ENCODE results near the gene B4GALT3.
A peak's percentile ranks its signal among the peaks of the same experiment; 100 is the strongest.

The B4GALT3 gene

GRCh38 chr1:161185732-161186311 lies 8.5 kb upstream of the B4GALT3 start:
- peak overlapping the region; percentile 79 for H3K4me3 Mint-ChIP-seq
- peak overlapping the region; percentile 98 for H3K27ac Mint-ChIP-seq
- DNase-seq (ENCODE audit: low spot score) = no peak
- H3K9me3 Mint-ChIP-seq = no peaks in the 10 kb centered on the region
- H3K36me3 Mint-ChIP-seq (ENCODE audit: low read depth) = peaks cover 8% of the 10 kb centered on the region
- peaks cover 55% of the 10 kb centered on the region for H3K4me1 Mint-ChIP-seq (ENCODE audit: low read depth)
- H3K27me3 Mint-ChIP-seq (ENCODE audit: low read depth) = no peaks in the 10 kb centered on the region

- H3K9me3 Mint-ChIP-seq = no peaks in the 10 kb centered on the region
- H3K27ac Mint-ChIP-seq = peak overlapping the region; percentile 98
- H3K4me1 Mint-ChIP-seq (ENCODE audit: low read depth) = peaks cover 61% of the 10 kb centered on the region
- H3K27me3 Mint-ChIP-seq (ENCODE audit: low read depth) = no peaks in the 10 kb centered on the region
- peak overlapping the region; percentile 79 for H3K4me3 Mint-ChIP-seq
- H3K36me3 Mint-ChIP-seq (ENCODE audit: low read depth) = peaks cover 8% of the 10 kb centered on the region
- peak; percentile 73 for DNase-seq (ENCODE audit: low spot score)
Observed at GRCh38 chr1:161185282-161185682, 8.0 kb upstream of the B4GALT3 start.

GRCh38 chr1:161182214-161182613 lies 4.9 kb upstream of the B4GALT3 start:
- Mint-ChIP-seq H3K4me3 (peak overlapping the region; percentile 67), H3K27ac (peak overlapping the region; percentile 97), H3K4me1 (ENCODE audit: low read depth) (peaks cover 64% of the 10 kb centered on the region), H3K9me3 (no peaks in the 10 kb centered on the region), H3K36me3 (ENCODE audit: low read depth) (peaks cover 9% of the 10 kb centered on the region), H3K27me3 (ENCODE audit: low read depth) (no peaks in the 10 kb centered on the region)
- DNase-seq (ENCODE audit: low spot score) = peak; percentile 73

- H3K9me3 Mint-ChIP-seq = no peaks in the 10 kb centered on the region
- DNase-seq (ENCODE audit: low spot score) = no peak
- H3K27ac Mint-ChIP-seq = peak overlapping the region; percentile 64
- no peaks in the 10 kb centered on the region for H3K27me3 Mint-ChIP-seq (ENCODE audit: low read depth)
- peaks cover 19% of the 10 kb centered on the region for H3K36me3 Mint-ChIP-seq (ENCODE audit: low read depth)
- peaks cover 62% of the 10 kb centered on the region for H3K4me1 Mint-ChIP-seq (ENCODE audit: low read depth)
- peak overlapping the region; percentile 2 for H3K4me3 Mint-ChIP-seq
Observed at GRCh38 chr1:161180639-161181038, 3.3 kb upstream of the B4GALT3 start.

- Mint-ChIP-seq H3K36me3 (ENCODE audit: low read depth) (peaks cover 28% of the 10 kb centered on the region), H3K9me3 (no peaks in the 10 kb centered on the region), H3K27me3 (ENCODE audit: low read depth) (no peaks in the 10 kb centered on the region), H3K4me3 (no peak overlapping the region), H3K4me1 (ENCODE audit: low read depth) (peaks cover 60% of the 10 kb centered on the region), H3K27ac (no peak overlapping the region)
- DNase-seq (ENCODE audit: low spot score) = no peak
Observed at GRCh38 chr1:161179698-161180097, 2.4 kb upstream of the B4GALT3 start.

- Mint-ChIP-seq H3K9me3 (no peaks in the 10 kb centered on the region), H3K4me3 (peak overlapping the region; percentile 100), H3K36me3 (ENCODE audit: low read depth) (peaks cover 40% of the 10 kb centered on the region), H3K4me1 (ENCODE audit: low read depth) (peaks cover 49% of the 10 kb centered on the region), H3K27ac (peak overlapping the region; percentile 100), H3K27me3 (ENCODE audit: low read depth) (no peaks in the 10 kb centered on the region)
- no peak for DNase-seq (ENCODE audit: low spot score)
Observed at GRCh38 chr1:161177936-161178244, 583 bp upstream of the B4GALT3 start.

GRCh38 chr1:161176468-161177111 lies 717 bp downstream of the B4GALT3 start:
- Mint-ChIP-seq H3K4me1 (ENCODE audit: low read depth) (peaks cover 41% of the 10 kb centered on the region), H3K36me3 (ENCODE audit: low read depth) (peaks cover 43% of the 10 kb centered on the region), H3K4me3 (peak overlapping the region; percentile 100), H3K9me3 (no peaks in the 10 kb centered on the region), H3K27me3 (ENCODE audit: low read depth) (no peaks in the 10 kb centered on the region), H3K27ac (peak overlapping the region; percentile 100)
- DNase-seq (ENCODE audit: low spot score) = no peak

GRCh38 chr1:161175771-161176453 lies 1.4 kb downstream of the B4GALT3 start:
- DNase-seq (ENCODE audit: low spot score) = no peak
- Mint-ChIP-seq H3K4me1 (ENCODE audit: low read depth) (peaks cover 38% of the 10 kb centered on the region), H3K36me3 (ENCODE audit: low read depth) (peaks cover 48% of the 10 kb centered on the region), H3K9me3 (no peaks in the 10 kb centered on the region), H3K27me3 (ENCODE audit: low read depth) (no peaks in the 10 kb centered on the region), H3K4me3 (peak overlapping the region; percentile 100), H3K27ac (peak overlapping the region; percentile 100)

GRCh38 chr1:161174911-161175310 lies 2.4 kb downstream of the B4GALT3 start:
- no peaks in the 10 kb centered on the region for H3K27me3 Mint-ChIP-seq (ENCODE audit: low read depth)
- H3K9me3 Mint-ChIP-seq = no peaks in the 10 kb centered on the region
- peak overlapping the region; percentile 100 for H3K27ac Mint-ChIP-seq
- DNase-seq (ENCODE audit: low spot score) = no peak
- H3K4me3 Mint-ChIP-seq = peak overlapping the region; percentile 32
- peaks cover 29% of the 10 kb centered on the region for H3K4me1 Mint-ChIP-seq (ENCODE audit: low read depth)
- peaks cover 54% of the 10 kb centered on the region for H3K36me3 Mint-ChIP-seq (ENCODE audit: low read depth)

- Mint-ChIP-seq H3K27me3 (ENCODE audit: low read depth) (no peaks in the 10 kb centered on the region), H3K4me3 (no peak overlapping the region), H3K9me3 (no peaks in the 10 kb centered on the region), H3K27ac (peak overlapping the region; percentile 13), H3K36me3 (ENCODE audit: low read depth) (peaks cover 58% of the 10 kb centered on the region), H3K4me1 (ENCODE audit: low read depth) (peaks cover 28% of the 10 kb centered on the region)
- DNase-seq (ENCODE audit: low spot score) = no peak
Observed at GRCh38 chr1:161173711-161174110, 3.6 kb downstream of the B4GALT3 start.

GRCh38 chr1:161172776-161173376 lies 4.4 kb downstream of the B4GALT3 start:
- H3K4me1 Mint-ChIP-seq (ENCODE audit: low read depth) = peaks cover 27% of the 10 kb centered on the region

GRCh38 chr1:161172349-161172748 lies 5.0 kb downstream of the B4GALT3 start:
- Mint-ChIP-seq H3K36me3 (ENCODE audit: low read depth) (peaks cover 62% of the 10 kb centered on the region), H3K27me3 (ENCODE audit: low read depth) (no peaks in the 10 kb centered on the region), H3K27ac (no peak overlapping the region), H3K4me3 (no peak overlapping the region), H3K9me3 (no peaks in the 10 kb centered on the region), H3K4me1 (ENCODE audit: low read depth) (peaks cover 22% of the 10 kb centered on the region)
- DNase-seq (ENCODE audit: low spot score) = no peak

More at GRCh38 chr1:161172776-161173376, 4.4 kb downstream of the B4GALT3 start:
- no peak for DNase-seq (ENCODE audit: low spot score)
- H3K9me3 Mint-ChIP-seq = no peaks in the 10 kb centered on the region
- H3K4me3 Mint-ChIP-seq = no peak overlapping the region
- H3K27ac Mint-ChIP-seq = no peak overlapping the region
- H3K27me3 Mint-ChIP-seq (ENCODE audit: low read depth) = no peaks in the 10 kb centered on the region
- H3K36me3 Mint-ChIP-seq (ENCODE audit: low read depth) = peaks cover 62% of the 10 kb centered on the region

GRCh38 chr1:161171696-161172095 lies 5.6 kb downstream of the B4GALT3 start:
- DNase-seq (ENCODE audit: low spot score) = no peak
- Mint-ChIP-seq H3K9me3 (no peaks in the 10 kb centered on the region), H3K4me1 (ENCODE audit: low read depth) (peaks cover 27% of the 10 kb centered on the region), H3K36me3 (ENCODE audit: low read depth) (peaks cover 59% of the 10 kb centered on the region), H3K27me3 (ENCODE audit: low read depth) (no peaks in the 10 kb centered on the region), H3K27ac (no peak overlapping the region), H3K4me3 (no peak overlapping the region)

GRCh38 chr1:161171191-161171590 lies 6.1 kb downstream of the B4GALT3 start:
- Mint-ChIP-seq H3K4me3 (no peak overlapping the region), H3K4me1 (ENCODE audit: low read depth) (peaks cover 22% of the 10 kb centered on the region), H3K27me3 (ENCODE audit: low read depth) (no peaks in the 10 kb centered on the region), H3K27ac (no peak overlapping the region), H3K36me3 (ENCODE audit: low read depth) (peaks cover 57% of the 10 kb centered on the region), H3K9me3 (no peaks in the 10 kb centered on the region)
- DNase-seq (ENCODE audit: low spot score) = no peak
